HG03460 (cell line): Measurements from ENCODE around the gene HDDC3.
"Not testable (repeated sequence)": the region's sequence is repeated elsewhere in the genome, so short reads cannot be mapped to it uniquely, and the experiment has no call there.

ENCODE experiments used
- ATAC-seq: cut with Tn5 transposase; IDR thresholded peaks from one replicate; pipeline ENCODE4 v1.9.1; 2021; ENCODE audit not compliant: unreplicated experiment

The HDDC3 gene

GRCh38 chr15:90910441-90911301 lies 21.7 kb downstream of the HDDC3 start:
- ATAC-seq: no peak

GRCh38 chr15:90909976-90910375 lies 22.4 kb downstream of the HDDC3 start:
- no peak for ATAC-seq

GRCh38 chr15:90909449-90909848 lies 22.9 kb downstream of the HDDC3 start:
- not testable (repeated sequence) for ATAC-seq

- no peak for ATAC-seq
These were observed 24.4 kb downstream of the HDDC3 start for GRCh38 chr15:90907838-90908507.

- ATAC-seq: no peak
These were observed 25.2 kb downstream of the HDDC3 start for GRCh38 chr15:90907051-90907660.

- no peak for ATAC-seq
These were observed 26.0 kb downstream of the HDDC3 start for GRCh38 chr15:90906181-90906849.

- ATAC-seq: no peak
These were observed 26.8 kb downstream of the HDDC3 start for GRCh38 chr15:90905306-90906180.

- ATAC-seq: no peak
These were observed 27.6 kb downstream of the HDDC3 start for GRCh38 chr15:90904746-90905145.

- ATAC-seq: no peak
These were observed 28.4 kb downstream of the HDDC3 start for GRCh38 chr15:90903733-90904536.

- ATAC-seq: peak; percentile 48
These were observed 29.3 kb downstream of the HDDC3 start, which contains the start of gene MAN2A2 for GRCh38 chr15:90902840-90903732. MAN2A2 (plus strand) TSS chr15:90903302; CDS start chr15:90904208, 906 bp downstream.

GRCh38 chr15:90902040-90902839 lies 30.1 kb downstream of the HDDC3 start:
- peak; percentile 63 for ATAC-seq

GRCh38 chr15:90901175-90902039 lies 30.9 kb downstream of the HDDC3 start:
- ATAC-seq: no peak

- not testable (repeated sequence) for ATAC-seq
These were observed 35.2 kb downstream of the HDDC3 start for GRCh38 chr15:90897131-90897655.

- ATAC-seq: no peak
These were observed 36.7 kb downstream of the HDDC3 start for GRCh38 chr15:90895571-90896117.

GRCh38 chr15:90893175-90894090 lies 38.9 kb downstream of the HDDC3 start:
- ATAC-seq: no peak
